NT2/D1 (cell line): Measurements from ENCODE around the gene PLAC1.

Experiments
- SUZ12 ChIP-seq: IDR thresholded peaks from 2 replicates; pipeline ENCODE4 v1.6.1; 2011; ENCODE audit not compliant: insufficient read length, insufficient read depth; ENCODE audit errors: extremely low read depth
- YY1 ChIP-seq: IDR thresholded peaks from 2 replicates; pipeline ENCODE4 v1.6.1; 2011; ENCODE audit not compliant: insufficient read length, insufficient read depth
- ZNF274 ChIP-seq: IDR thresholded peaks from 2 replicates; pipeline ENCODE4 v1.6.1; 2011; ENCODE audit warnings: mild to moderate bottlenecking, low read depth, low read length

DNA sequence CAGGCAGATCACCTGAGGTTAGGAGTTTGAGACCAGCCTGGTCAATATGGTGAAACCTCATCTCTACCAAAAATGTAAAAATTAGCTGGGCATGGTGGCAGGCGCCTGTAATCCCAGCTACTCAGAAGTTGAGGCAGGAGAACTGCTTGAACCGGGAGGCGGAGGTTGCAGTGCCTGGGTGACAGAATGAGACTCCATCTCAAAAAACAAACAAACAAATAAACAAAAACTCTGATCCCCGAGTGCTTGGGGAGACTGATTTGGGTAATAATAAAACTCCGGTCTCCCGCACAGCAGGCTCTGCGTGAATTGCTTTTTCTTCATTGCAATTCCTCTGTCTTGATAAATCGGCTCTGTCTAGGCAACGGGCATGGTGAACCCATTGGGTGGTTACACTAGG lies 124.9 kb downstream of the PLAC1 start:
- TF ChIP-seq SUZ12: no peak
- TF ChIP-seq YY1: no peak
- TF ChIP-seq ZNF274: no peak
